Measurements from ENCODE around the gene LILRB4. TPM values are rescaled to one million over a fixed set of nuclear protein-coding genes. Genes with fewer than 3 reads are reported as not detected.
"Not testable (repeated sequence)": the region's sequence is repeated elsewhere in the genome, so short reads cannot be mapped to it uniquely, and the experiment has no call there.

LILRB4 gene
- total and polyA plus RNA-seq, 5 experiments from 2014 or later: 0.47 to 0.57 TPM; not detected in 3

DNA sequence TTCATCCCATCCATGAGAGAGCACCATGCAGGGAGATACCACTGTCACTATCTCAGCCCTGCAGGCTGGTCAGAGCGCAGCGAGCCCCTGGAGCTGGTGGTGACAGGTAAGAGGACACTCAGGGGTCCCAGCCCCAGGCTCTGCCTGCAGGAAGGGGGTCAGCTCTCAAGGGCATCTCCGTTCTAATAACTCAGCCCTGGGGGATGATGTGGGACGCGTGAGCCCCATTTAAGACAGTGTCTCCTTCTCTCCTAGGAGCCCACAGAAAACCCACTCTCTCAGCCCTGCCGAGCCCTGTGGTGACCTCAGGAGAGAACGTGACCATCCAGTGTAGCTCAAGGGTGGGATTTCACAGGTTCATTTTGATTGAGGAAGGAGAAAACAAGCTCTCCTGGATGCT, 46.0 kb downstream of the LILRB4 start:
- no peak overlapping the region for H3K27ac Mint-ChIP-seq
- POLR2A ChIA-PET: no interaction called here
- H3K4me1 Mint-ChIP-seq: peaks cover 2 to 25% (median 14%) of the 10 kb centered on the region in 4 donors
- H3K27me3 Mint-ChIP-seq: peaks cover 9 to 28% (median 18%) of the 10 kb centered on the region in 5 donors
- peaks cover 0 to 3% (median 0%) of the 10 kb centered on the region in 9 donors for H3K9me3 Mint-ChIP-seq
- H3K36me3 Mint-ChIP-seq: peaks cover 0 to 2% (median 0%) of the 10 kb centered on the region in 3 donors
- ATAC-seq (no peak), DNase-seq (no peak)
- peak overlapping the region in 1 of 10 donors; percentile 4 for H3K4me3 Mint-ChIP-seq

DNA sequence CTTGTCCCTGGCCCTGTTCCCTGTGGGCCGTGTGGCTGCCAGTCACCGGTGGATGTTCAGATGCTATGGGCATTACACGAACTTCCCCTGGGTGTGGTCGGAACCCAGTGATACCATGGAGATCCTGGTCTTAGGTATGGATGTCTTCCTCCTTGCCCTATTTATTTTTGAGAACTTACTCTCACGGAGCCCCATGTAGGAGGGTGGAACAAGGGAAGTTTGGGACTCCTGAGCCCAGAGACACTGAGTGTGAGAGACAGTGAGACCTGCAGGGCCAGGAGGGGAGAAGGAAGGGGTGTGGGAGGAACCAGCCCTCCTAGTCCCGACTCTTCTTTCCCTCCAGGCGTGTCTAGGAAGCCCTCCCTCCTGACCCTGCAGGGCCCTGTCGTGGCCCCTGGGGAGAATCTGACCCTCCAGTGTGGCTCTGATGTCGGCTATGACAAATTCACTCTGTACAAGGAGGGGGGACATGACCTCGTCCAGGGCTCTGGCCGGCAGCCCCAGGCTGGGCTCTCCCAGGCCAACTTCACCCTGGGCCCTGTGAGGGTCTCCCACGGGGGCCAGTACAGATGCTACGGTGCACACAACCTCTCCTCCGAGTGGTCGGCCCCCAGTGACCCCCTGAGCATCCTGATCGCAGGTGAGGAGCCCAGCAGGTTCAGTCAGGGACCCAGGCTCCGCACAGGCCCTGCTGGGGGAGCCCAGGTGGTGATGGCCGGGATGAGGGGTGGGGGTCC, 46.6 kb downstream of the LILRB4 start:
- Mint-ChIP-seq H3K36me3 (peaks cover 0 to 2% (median 0%) of the 10 kb centered on the region in 3 donors), H3K27me3 (peaks cover 9 to 23% (median 19%) of the 10 kb centered on the region in 5 donors), H3K9me3 (peaks cover 0 to 7% (median 0%) of the 10 kb centered on the region in 9 donors), H3K4me3 (peak overlapping the region in 1 of 10 donors; percentile 4), H3K27ac (no peak overlapping the region), H3K4me1 (peaks cover 2 to 25% (median 14%) of the 10 kb centered on the region in 4 donors)
- DNase-seq (no peak), ATAC-seq (no peak)
- POLR2A ChIA-PET: no interaction called here

- H3K4me3 Mint-ChIP-seq, ATAC-seq, H3K9me3 Mint-ChIP-seq, H3K27ac Mint-ChIP-seq, DNase-seq, H3K36me3 Mint-ChIP-seq, POLR2A ChIA-PET: not testable (repeated sequence)
- Mint-ChIP-seq H3K4me1 (peaks cover 2 to 25% (median 14%) of the 10 kb centered on the region in 4 donors), H3K27me3 (peaks cover 9 to 21% (median 19%) of the 10 kb centered on the region in 5 donors)
These were observed 47.2 kb downstream of the LILRB4 start for GRCh38 chr19:54709956-54710355.

Small RNAs within 50 kb of the gene (microRNA-seq; reads per million reads assigned to microRNA genes)
- not detected for gene MIR8061 (ENCODE audit: borderline microRNAs expressed)

Other genes starting within 250 kb of the LILRB4 start
- gene TTYH1, start 247.5 kb upstream of the LILRB4 start, total RNA-seq: not detected
- gene TTYH1, start 247.5 kb upstream of the LILRB4 start, polyA plus RNA-seq: under 1 TPM in 2 of 3 donors, not detected in 1; 0.04 to 0.65 TPM
- 100 to 1,000 TPM; 610 to 639 TPM for gene LENG8, start 213.8 kb upstream of the LILRB4 start, total RNA-seq
- 1 to 10 TPM; 4.5 to 8.6 (median 6.5) TPM for gene LENG8, start 213.8 kb upstream of the LILRB4 start, polyA plus RNA-seq
- gene LENG9, start 199.2 kb upstream of the LILRB4 start, total RNA-seq: 1 to 10 TPM; 5.2 to 5.8 TPM
- under 1 TPM in 2 of 3 donors, not detected in 1; 0.22 to 0.36 TPM for gene LENG9, start 199.2 kb upstream of the LILRB4 start, polyA plus RNA-seq
- not detected for gene CDC42EP5, start 189.7 kb upstream of the LILRB4 start, total RNA-seq
- not detected for gene CDC42EP5, start 189.7 kb upstream of the LILRB4 start, polyA plus RNA-seq
- gene LAIR2, start 160.2 kb upstream of the LILRB4 start, total RNA-seq: not detected
- gene LAIR2, start 160.2 kb upstream of the LILRB4 start, polyA plus RNA-seq: 10 to 100 TPM in 1 of 3 donors, 1 to 10 TPM in 1, not detected in 1; 1.8 to 17.2 TPM
- under 1 TPM in 1 of 2 experiments, not detected in 1; 0.38 TPM for gene LILRA2, start 89.2 kb upstream of the LILRB4 start, total RNA-seq
- gene LILRA2, start 89.2 kb upstream of the LILRB4 start, polyA plus RNA-seq: under 1 TPM in 2 of 3 donors, not detected in 1; 0.13 to 0.40 TPM
- not detected for gene LILRA1, start 69.4 kb upstream of the LILRB4 start, total RNA-seq
- gene LILRA1, start 69.4 kb upstream of the LILRB4 start, polyA plus RNA-seq: under 1 TPM in 1 of 3 donors, not detected in 2; 0.07 TPM
- gene LILRB1, start 32.5 kb upstream of the LILRB4 start, total RNA-seq: 1 to 10 TPM; 2.9 to 3.0 TPM
- 1 to 10 TPM in 1 of 3 donors, under 1 TPM in 1, not detected in 1; 0.15 to 8.8 TPM for gene LILRB1, start 32.5 kb upstream of the LILRB4 start, polyA plus RNA-seq
- gene KIR3DL3, start 61.5 kb downstream of the LILRB4 start, total RNA-seq: not detected
- not detected for gene KIR3DL3, start 61.5 kb downstream of the LILRB4 start, polyA plus RNA-seq
- gene KIR2DL3, start 75.5 kb downstream of the LILRB4 start, total RNA-seq: under 1 TPM in 1 of 2 experiments, not detected in 1; 0.23 TPM
- 1 to 10 TPM in 1 of 3 donors, under 1 TPM in 1, not detected in 1; 0.49 to 5.0 TPM for gene KIR2DL3, start 75.5 kb downstream of the LILRB4 start, polyA plus RNA-seq
- not detected for gene KIR2DL1, start 106.8 kb downstream of the LILRB4 start, total RNA-seq
- gene KIR2DL1, start 106.8 kb downstream of the LILRB4 start, polyA plus RNA-seq: 1 to 10 TPM in 1 of 3 donors, under 1 TPM in 1, not detected in 1; 0.09 to 8.1 TPM
- gene KIR2DL4, start 140.6 kb downstream of the LILRB4 start, total RNA-seq: not detected
- gene KIR2DL4, start 140.6 kb downstream of the LILRB4 start, polyA plus RNA-seq: under 1 TPM in 1 of 3 donors, not detected in 2; 0.94 TPM
- under 1 TPM in 1 of 2 experiments, not detected in 1; 0.21 TPM for gene KIR3DL1, start 153.5 kb downstream of the LILRB4 start, total RNA-seq
- gene KIR3DL1, start 153.5 kb downstream of the LILRB4 start, polyA plus RNA-seq: 10 to 100 TPM in 1 of 3 donors, 1 to 10 TPM in 1, under 1 TPM in 1; 0.20 to 17.7 (median 1.5) TPM
- gene KIR2DS4, start 169.7 kb downstream of the LILRB4 start, total RNA-seq: not detected
- gene KIR2DS4, start 169.7 kb downstream of the LILRB4 start, polyA plus RNA-seq: 1 to 10 TPM in 1 of 3 donors, under 1 TPM in 1, not detected in 1; 0.81 to 6.1 TPM
- gene KIR3DL2, start 187.5 kb downstream of the LILRB4 start, total RNA-seq: not detected
- 1 to 10 TPM in 2 of 3 donors, under 1 TPM in 1; 0.14 to 6.5 (median 1.1) TPM for gene KIR3DL2, start 187.5 kb downstream of the LILRB4 start, polyA plus RNA-seq
- gene FCAR, start 211.2 kb downstream of the LILRB4 start, total RNA-seq: not detected
- under 1 TPM in 2 of 3 donors, not detected in 1; 0.13 to 0.19 TPM for gene FCAR, start 211.2 kb downstream of the LILRB4 start, polyA plus RNA-seq
- gene NCR1, start 243.2 kb downstream of the LILRB4 start, total RNA-seq: 1 to 10 TPM in 1 of 2 experiments, under 1 TPM in 1; 0.29 to 1.5 TPM
- gene NCR1, start 243.2 kb downstream of the LILRB4 start, polyA plus RNA-seq: 1 to 10 TPM in 1 of 3 donors, not detected in 2; 9.8 TPM

Data from naive thymus-derived CD8-positive, alpha-beta T cell (primary cell).